GM12892 (cell line): ENCODE measurements around the gene CYP1A2.
"Not testable (repeated sequence)": the region's sequence is repeated elsewhere in the genome, so short reads cannot be mapped to it uniquely, and the experiment has no call there.

Experiments used
- DNase-seq: peaks from one replicate; pipeline ENCODE4 v3.0.0; 2011; ENCODE audit not compliant: insufficient read length
- FAIRE-seq: peaks from 2 replicates; lab custom pipeline; 2011; peaks lifted over from hg19 to GRCh38; lab: Jason Lieb, UNC
- POLR2A ChIP-seq: IDR thresholded peaks from 2 replicates; pipeline ENCODE4 v1.6.1; 2011; ENCODE audit warnings: low read depth, low read length, control low read depth
- POLR2AphosphoS5 ChIP-seq: IDR thresholded peaks from 2 replicates; pipeline ENCODE4 v1.6.1; 2011; ENCODE audit warnings: low read depth, low read length, control low read depth
- TAF1 ChIP-seq: IDR thresholded peaks from 2 replicates; pipeline ENCODE4 v1.6.1; 2011; ENCODE audit warnings: low read depth, mild to moderate bottlenecking, control low read depth, low read length, borderline replicate concordance

The CYP1A2 gene

DNA sequence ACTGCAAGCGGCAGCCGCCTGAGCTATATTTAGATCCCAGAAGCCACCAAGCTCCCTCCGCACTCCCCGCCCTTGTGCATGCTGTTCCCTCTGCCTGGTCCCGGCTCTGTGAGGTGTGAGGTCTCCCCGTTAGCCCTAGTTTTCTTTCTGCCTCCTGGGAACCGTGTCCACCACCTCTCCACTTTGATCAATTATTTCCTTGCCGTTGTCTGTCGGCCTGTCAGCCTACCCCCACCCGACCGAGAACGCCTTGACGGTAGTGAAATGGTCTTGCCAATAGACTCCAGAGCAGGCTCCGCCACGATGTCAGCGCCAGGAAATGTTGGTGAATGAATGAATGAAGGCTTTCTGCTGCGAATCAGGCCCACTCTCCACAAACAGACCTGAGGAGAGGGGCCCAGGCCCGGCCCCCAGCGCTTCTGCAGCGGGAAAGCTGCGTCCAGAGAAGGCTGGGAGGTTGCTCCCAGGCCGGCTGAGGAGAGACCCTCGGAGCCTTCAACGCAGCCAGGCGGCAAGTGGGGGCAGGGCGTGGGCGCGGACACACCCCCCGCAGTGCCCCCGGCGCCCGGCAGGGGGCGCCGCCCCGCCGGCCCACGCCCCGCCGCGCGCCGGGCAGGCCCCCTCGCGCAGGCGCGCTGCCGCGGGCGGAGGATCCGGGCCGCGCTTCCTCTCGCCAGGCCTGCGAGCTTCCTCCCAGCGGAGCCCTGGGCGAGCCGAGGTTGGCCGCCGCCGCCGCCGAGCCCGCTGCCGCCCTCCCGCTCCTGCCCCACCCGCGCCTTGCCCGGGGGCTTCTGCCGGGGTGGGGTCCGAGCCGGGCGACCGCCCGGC lies 33.0 kb downstream of the CYP1A2 start, which contains the start of gene CSK:
Gene CSK, plus strand, starts transcription at position 650 of the 828 bp plus-strand sequence. CDS start 16,218 bp downstream, outside the sequence.
- TF ChIP-seq POLR2A = peak; percentile 55; the same call in 1 of the 2 replicates
- TF ChIP-seq TAF1 = 0 out of 2 replicates have a peak, but pooled peaks have one; percentile 6
- no peak for TF ChIP-seq POLR2AphosphoS5
- FAIRE-seq = peak; percentile 77
- DNase-seq = peak; percentile 78

DNA sequence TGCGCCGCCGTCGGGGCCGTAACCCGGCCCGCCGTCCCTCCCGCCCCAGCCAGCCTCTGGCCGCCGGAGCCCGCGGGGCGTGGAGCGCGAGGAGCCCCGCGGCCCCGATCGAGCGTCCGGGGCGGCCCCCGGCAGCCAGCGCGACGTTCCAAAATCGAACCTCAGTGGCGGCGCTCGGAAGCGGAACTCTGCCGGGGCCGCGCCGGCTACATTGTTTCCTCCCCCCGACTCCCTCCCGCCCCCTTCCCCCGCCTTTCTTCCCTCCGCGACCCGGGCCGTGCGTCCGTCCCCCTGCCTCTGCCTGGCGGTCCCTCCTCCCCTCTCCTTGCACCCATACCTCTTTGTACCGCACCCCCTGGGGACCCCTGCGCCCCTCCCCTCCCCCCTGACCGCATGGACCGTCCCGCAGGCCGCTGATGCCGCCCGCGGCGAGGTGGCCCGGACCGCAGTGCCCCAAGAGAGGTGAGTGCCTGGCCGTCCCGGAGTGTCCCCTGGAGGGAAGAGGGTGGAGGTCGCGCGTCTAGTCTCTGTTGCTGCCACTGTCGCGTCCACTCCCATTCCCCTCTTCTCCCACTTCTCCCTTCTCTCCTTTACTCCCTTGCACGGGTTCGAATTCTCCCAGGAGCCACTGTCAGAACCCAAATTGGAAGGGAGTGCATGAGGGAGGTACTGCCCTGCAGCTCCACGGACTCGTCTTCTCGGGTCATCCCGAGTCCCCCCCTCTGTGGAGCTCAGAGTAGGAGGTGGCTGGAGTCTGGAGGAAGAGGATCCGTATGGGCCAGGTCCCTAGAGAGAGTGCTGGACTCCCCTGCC lies 33.8 kb downstream of the CYP1A2 start:
- no peak for FAIRE-seq
- DNase-seq = no peak
- TF ChIP-seq TAF1 (no peak), POLR2A (0 out of 2 replicates have a peak, but pooled peaks have one; percentile 9), POLR2AphosphoS5 (no peak)

DNA sequence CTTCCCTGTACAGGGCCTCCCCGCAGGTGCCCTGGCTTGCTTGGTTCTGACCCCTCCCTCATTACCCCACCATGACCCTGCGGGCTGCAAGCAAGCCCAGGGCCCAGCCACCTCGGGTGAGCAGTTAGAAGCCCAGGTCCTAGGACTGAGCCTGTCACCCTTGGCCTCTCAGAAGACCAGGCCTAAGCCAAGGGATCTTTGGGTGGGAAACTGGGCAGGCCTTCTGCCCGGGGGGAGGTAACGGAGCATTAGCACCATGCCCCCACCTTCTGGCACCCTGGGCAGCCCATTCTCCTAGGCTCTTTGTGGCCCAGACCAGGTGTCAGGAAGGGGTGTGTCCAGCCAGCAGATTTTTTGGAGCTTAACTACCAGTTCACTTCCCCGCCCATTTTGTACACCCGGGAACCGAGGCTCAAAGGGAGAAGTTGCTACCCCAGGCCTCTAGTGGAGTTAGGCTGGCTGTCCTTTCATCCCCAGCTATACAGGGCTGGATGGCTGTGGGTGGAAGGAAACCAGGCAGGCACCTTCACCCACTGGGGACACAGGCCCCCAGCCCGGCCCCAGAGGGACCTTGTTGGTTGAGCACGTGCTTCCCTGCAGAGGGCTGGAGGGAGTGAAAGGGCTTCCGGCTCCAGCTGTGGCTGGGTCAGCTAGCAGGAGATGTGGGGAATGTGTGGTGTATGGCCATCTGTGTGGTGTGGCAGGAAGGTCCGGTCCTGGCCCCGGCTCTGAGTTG lies 34.6 kb downstream of the CYP1A2 start:
- no peak for DNase-seq
- FAIRE-seq = peak; percentile 5
- TF ChIP-seq POLR2A (peak; percentile 39; the same call in 1 of the 2 replicates), POLR2AphosphoS5 (no peak), TAF1 (no peak)

DNA sequence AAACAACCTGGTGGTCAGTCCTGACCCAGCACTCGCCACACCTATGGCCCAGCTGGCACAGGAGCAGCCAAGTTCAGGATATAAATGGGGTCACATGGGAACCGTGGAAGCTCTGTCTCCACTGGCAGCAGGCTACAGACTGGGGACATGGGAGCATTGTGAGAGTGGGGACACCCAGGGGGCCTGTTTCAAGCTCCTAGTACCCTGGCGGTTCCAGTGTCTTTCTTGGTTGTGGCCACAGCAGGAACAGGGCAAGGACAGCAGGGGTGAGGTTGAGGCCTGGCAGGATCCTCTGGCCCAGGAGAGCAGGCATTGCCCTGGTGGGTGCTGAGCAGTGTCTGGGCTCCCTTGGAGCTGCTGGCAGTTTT lies 35.1 kb downstream of the CYP1A2 start:
- FAIRE-seq (no peak), DNase-seq (no peak)
- TF ChIP-seq POLR2AphosphoS5 (no peak), TAF1 (no peak), POLR2A (no peak; the same call in 1 of the 2 replicates)

DNA sequence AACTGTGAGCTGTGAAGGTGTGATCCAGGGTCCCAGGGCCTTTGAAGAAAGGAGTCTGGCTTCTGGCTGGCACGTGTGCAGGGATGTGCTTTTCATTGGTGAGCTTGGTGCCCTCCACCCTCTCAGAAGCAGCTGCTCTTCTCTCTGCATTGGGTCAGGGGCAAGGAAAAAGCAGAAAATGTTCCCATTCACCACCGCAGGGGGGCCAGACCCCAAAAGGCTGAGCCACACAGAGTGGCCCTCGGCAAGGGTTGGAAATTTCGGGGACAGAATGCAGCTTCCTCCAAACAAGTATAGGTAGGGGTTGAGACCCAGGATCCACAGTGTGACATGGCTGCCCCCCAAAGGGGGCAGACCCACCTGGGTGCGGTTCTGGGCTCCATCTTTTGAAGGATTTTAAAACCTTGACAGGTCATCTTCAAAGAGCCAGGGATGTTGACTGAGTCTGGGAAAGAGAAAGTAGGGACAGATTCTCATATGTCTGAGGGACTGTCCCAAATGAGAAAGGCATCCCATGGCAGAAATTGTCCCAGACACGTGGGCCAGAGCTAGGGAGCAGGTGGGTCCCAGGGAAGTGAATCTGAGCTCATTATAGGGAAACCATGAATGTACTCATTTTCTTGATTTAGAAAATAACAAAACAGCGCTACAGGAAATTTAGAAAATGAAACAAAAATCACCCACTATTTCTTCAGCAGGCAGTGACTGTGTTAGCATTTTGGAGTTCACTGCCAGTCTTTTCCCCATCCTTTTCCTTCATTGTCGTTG lies 36.0 kb downstream of the CYP1A2 start:
- TF ChIP-seq TAF1 (no peak), POLR2AphosphoS5 (no peak), POLR2A (no peak)
- DNase-seq (no peak), FAIRE-seq (no peak)

DNA sequence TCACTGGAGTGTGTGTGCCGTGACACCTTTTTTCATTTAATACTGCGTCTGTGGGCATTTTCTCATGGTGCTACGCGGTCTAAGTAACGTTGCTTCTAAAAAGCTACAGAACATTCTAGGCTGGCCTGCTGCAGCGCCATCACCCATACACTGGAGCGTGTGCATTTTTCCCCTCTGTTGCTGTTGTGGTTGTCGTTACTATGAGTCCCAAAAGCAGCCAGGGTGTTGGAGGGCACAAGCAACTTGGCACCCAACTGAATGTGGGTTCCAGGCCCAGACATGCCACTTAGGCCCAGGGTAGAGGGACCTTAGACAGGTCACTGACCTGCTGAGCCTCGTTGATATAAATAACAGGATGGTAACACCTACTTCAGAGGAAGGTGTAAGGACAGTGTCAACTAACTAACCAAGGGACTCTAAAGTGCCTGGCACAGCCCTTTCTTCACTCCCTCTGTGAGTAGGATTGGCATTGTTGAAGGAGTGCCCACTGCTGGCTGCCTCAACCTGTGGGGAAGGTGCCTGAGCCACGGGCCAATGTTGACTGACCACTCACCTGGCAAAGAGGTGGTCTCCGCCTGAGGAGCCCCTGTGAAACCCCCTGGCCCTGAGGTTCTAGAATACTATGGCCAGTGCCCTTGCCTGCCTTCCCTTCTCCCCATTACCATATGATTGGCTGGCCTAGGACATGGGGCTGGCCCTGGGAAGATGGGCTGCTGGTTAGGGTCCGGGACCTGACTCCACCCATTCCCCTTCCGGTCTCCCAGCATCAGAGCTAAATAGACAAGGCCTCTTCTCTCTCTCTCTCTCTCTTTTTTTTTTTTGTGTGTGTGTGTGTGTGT lies 36.8 kb downstream of the CYP1A2 start:
- no peak for TF ChIP-seq TAF1
- no peak; the same call in 1 of the 2 replicates for TF ChIP-seq POLR2A
- no peak for TF ChIP-seq POLR2AphosphoS5
- FAIRE-seq = peak; percentile 75

DNA sequence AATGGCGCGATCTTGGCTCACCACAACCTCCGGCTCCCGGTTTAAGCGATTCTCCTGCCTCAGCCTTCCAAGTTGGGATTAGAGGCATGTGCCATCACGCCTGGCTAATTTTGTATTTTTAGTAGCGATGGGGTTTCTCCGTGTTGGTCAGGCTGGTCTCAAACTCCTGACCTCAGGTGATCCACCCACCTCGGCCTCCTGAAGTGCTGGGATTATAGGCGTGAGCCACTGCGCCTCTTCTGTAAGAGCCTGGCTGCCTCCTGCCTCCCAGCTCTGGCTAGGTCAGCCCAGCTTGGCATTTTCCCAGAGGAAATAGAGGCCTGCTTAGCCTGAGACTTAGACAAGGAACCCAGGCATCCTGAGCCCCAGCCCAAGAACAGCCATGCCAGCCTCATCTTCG lies 37.4 kb downstream of the CYP1A2 start:
- peak; percentile 14; the same call in 1 of the 2 replicates for TF ChIP-seq POLR2A
- not testable (repeated sequence) for DNase-seq, FAIRE-seq

More for the DNA sequence above, 36.8 kb downstream of the CYP1A2 start:
- DNase-seq = no peak

DNA sequence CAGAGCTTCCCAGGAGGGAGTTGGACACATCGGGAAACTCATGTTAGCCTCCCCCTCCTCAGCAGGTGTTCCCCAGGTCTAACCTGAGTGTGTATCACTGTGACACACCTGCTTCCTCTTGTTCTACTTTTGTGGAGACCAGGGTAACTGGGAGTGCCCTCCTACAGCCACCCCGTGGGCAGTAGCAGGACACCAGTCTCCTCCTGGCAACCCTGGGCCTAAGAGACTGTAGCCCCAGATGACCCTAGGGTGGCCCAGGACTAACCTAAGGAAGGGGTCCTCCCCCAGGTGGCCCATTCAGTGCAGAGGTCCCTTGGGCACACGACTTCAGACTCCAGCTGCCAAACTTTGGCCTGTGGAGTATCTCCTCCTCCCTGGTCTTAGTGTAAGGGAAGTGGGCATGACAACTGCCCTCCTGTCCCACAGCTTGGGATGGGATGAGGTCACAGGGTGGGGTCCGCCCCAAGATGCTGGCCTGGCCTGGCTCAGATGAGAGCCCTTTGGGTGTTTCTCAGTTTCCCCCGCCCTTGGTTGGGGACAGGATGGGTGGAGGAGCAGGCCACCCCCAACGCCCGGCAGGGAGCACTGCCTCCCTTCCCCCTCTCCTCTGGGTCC lies 38.0 kb downstream of the CYP1A2 start:
- no peak for TF ChIP-seq POLR2A
- no peak for TF ChIP-seq TAF1
- no peak; the same call in 1 of the 2 replicates for TF ChIP-seq POLR2AphosphoS5
- no peak for DNase-seq
- FAIRE-seq = peak; percentile 83
